Prostate gland (tissue), 2 donors: ENCODE results near the gene HECTD1. TPM values are rescaled to one million over a fixed set of nuclear protein-coding genes. Genes with fewer than 3 reads are reported as not detected.

Experiments
- DNase-seq: peaks from one replicate; pipeline ENCODE4 v3.0.0-alpha.2; 2019; ENCODE audit warnings: low spot score
- H3K27ac ChIP-seq, 2 donors: fragments of 200-600 bp; sonication (generic); 2 replicates each; pipeline ENCODE4 v1.5.1; 2017 to 2019
- H3K27me3 ChIP-seq: fragments of 200-600 bp; sonication (generic); replicated peaks from 2 replicates; pipeline ENCODE4 v1.5.1; 2019; ENCODE audit not compliant: insufficient read depth
- H3K36me3 ChIP-seq, 2 donors: fragments of 200-600 bp; sonication (generic); 1 replicate in 1 of 2; 2 replicates in 1 of 2; pipeline versions ENCODE4 v1.5.1 to v1.8.1; 2017 to 2019
- H3K4me1 ChIP-seq: fragments of 200-600 bp; sonication (generic); replicated peaks from 2 replicates; pipeline ENCODE4 v1.5.1; 2019
- H3K4me3 ChIP-seq, 2 donors: fragments of 200-600 bp; sonication (generic); 2 replicates each; pipeline ENCODE4 v1.5.1; 2017 to 2019
- H3K9me3 ChIP-seq: fragments of 200-600 bp; sonication (generic); 2 replicates; pipeline ENCODE4 v1.5.1; 2017
- CTCF ChIP-seq, 4 experiments: fragments of 200-600 bp in 2 of 4; fragments of 450-650 bp in 2 of 4; sonication (generic) in 2 of 4; IDR thresholded peaks; 1 replicate in 3 of 4; 2 replicates in 1 of 4; pipeline ENCODE4 v1.5.1; 2016 to 2019; ENCODE audit warnings: antibody characterized with exemption in 4 of 4, mild to moderate bottlenecking in 2 of 4, moderate library complexity in 2 of 4
- POLR2A ChIP-seq: fragments of 450-650 bp; IDR thresholded peaks from one replicate; pipeline ENCODE4 v1.6.1; 2016; ENCODE audit warnings: antibody characterized with exemption, mild to moderate bottlenecking
- POLR2AphosphoS5 ChIP-seq: sonication (generic); formaldehyde crosslinking; IDR thresholded peaks from one replicate; pipeline ENCODE4 v1.6.1; 2017; ENCODE audit warnings: antibody characterized with exemption
- WGBS: methylation state at CpG from one replicate; pipeline ENCODE4 v1.1.5; 2018; 5-methylcytosine and 5-hydroxymethylcytosine counted together
- intact Hi-C: fragments of 100-400 bp; cut with DNase I; formaldehyde crosslinking; loops from one replicate; pipeline ENCODE4 v1.14.2; 2022
- total RNA-seq, 2 donors: library from RNA; depleted of rRNA; stranded (reverse); fragments of >200 nt; gene quantifications; one replicate each; pipeline ENCODE4 v1.1.0, GENCODE V29; 2016

The HECTD1 gene
- total RNA-seq, 2 donors from 2014 or later = 108 to 189 TPM

GRCh38 chr14:31128601-31129526, 78.7 kb downstream of the HECTD1 start:
- H3K36me3 ChIP-seq = peaks cover 0 to 5% of the 10 kb centered on the region in 2 donors
- H3K4me1 ChIP-seq = no peaks in the 10 kb centered on the region
- no peak overlapping the region for H3K27ac ChIP-seq
- no peak for TF ChIP-seq CTCF (IDR thresholded peaks at IDR 0.05)
- TF ChIP-seq POLR2A = no peak
- WGBS = 92% methylated on average over 18 of the region's 18 CpGs
- H3K4me3 ChIP-seq = no peak overlapping the region
- no peaks in the 10 kb centered on the region for H3K9me3 ChIP-seq
- H3K27me3 ChIP-seq = no peaks in the 10 kb centered on the region
- intact Hi-C loops = no loop called here
- no peak for DNase-seq

GRCh38 chr14:31127690-31128089, 79.9 kb downstream of the HECTD1 start:
- Histone ChIP-seq H3K9me3 (no peaks in the 10 kb centered on the region), H3K4me3 (no peak overlapping the region), H3K27me3 (no peaks in the 10 kb centered on the region), H3K27ac (no peak overlapping the region), H3K36me3 (no peaks in the 10 kb centered on the region), H3K4me1 (no peaks in the 10 kb centered on the region)
- intact Hi-C loops = no loop called here
- no peak for DNase-seq
- no peak for TF ChIP-seq CTCF (IDR thresholded peaks at IDR 0.05)

GRCh38 chr14:31126680-31127079, 80.9 kb downstream of the HECTD1 start:
- no peak overlapping the region for H3K27ac ChIP-seq
- no peak overlapping the region for H3K4me3 ChIP-seq
- H3K36me3 ChIP-seq = no peaks in the 10 kb centered on the region
- WGBS = 95% methylated on average over 7 of the region's 7 CpGs
- no peak for TF ChIP-seq POLR2AphosphoS5
- TF ChIP-seq CTCF (IDR thresholded peaks at IDR 0.05) = no peak
- TF ChIP-seq POLR2A = no peak
- intact Hi-C loops = no loop called here
- no peaks in the 10 kb centered on the region for H3K9me3 ChIP-seq
- H3K27me3 ChIP-seq = no peaks in the 10 kb centered on the region
- DNase-seq = no peak
- H3K4me1 ChIP-seq = no peaks in the 10 kb centered on the region

GRCh38 chr14:31125231-31125630, 82.4 kb downstream of the HECTD1 start:
- TF ChIP-seq POLR2A (no peak), POLR2AphosphoS5 (no peak), CTCF (IDR thresholded peaks at IDR 0.05) (no peak)
- H3K9me3 ChIP-seq = no peaks in the 10 kb centered on the region
- no peak overlapping the region for H3K4me3 ChIP-seq
- no peaks in the 10 kb centered on the region for H3K4me1 ChIP-seq
- no peaks in the 10 kb centered on the region for H3K27me3 ChIP-seq
- H3K27ac ChIP-seq = no peak overlapping the region
- H3K36me3 ChIP-seq = peaks cover 0 to 5% of the 10 kb centered on the region in 2 donors
- WGBS = 94% methylated on average over 6 of the region's 6 CpGs
- intact Hi-C loops = no loop called here
- no peak for DNase-seq

GRCh38 chr14:31124197-31124596, 83.4 kb downstream of the HECTD1 start:
- H3K36me3 ChIP-seq = peaks cover 0 to 5% of the 10 kb centered on the region in 2 donors
- TF ChIP-seq CTCF (IDR thresholded peaks at IDR 0.05) (no peak), POLR2A (no peak), POLR2AphosphoS5 (no peak)
- no peaks in the 10 kb centered on the region for H3K27me3 ChIP-seq
- H3K9me3 ChIP-seq = no peaks in the 10 kb centered on the region
- DNase-seq = no peak
- intact Hi-C loops = no loop called here
- no peaks in the 10 kb centered on the region for H3K4me1 ChIP-seq
- WGBS = 93% methylated on average over 3 of the region's 3 CpGs
- no peak overlapping the region for H3K4me3 ChIP-seq
- no peak overlapping the region for H3K27ac ChIP-seq
